Esophagus muscularis mucosa (tissue), 4 donors: Measurements from ENCODE around the gene IGSF23. TPM values are rescaled to one million over a fixed set of nuclear protein-coding genes. Genes with fewer than 3 reads are reported as not detected.
"Not testable (repeated sequence)": the region's sequence is repeated elsewhere in the genome, so short reads cannot be mapped to it uniquely, and the experiment has no call there.

ENCODE experiments used
- DNase-seq: peaks from one replicate; pipeline ENCODE4 v3.0.0-alpha.2; 2017; ENCODE audit errors: extremely low spot score
- H3K27ac ChIP-seq, 4 donors: fragments of 200-600 bp; sonication (generic); replicated peaks in 1 of 4; 1 replicate in 3 of 4; 2 replicates in 1 of 4; pipeline ENCODE4 v1.5.1; 2016 to 2019; ENCODE audit warnings: mild to moderate bottlenecking in 1 of 4
- H3K27me3 ChIP-seq, 4 donors: fragments of 200-600 bp; sonication (generic); one replicate each; pipeline versions ENCODE4 v1.5.1 to v1.6.0; 2016 to 2019
- H3K36me3 ChIP-seq, 4 donors: fragments of 200-600 bp; sonication (generic); one replicate each; pipeline ENCODE4 v1.5.1; 2016 to 2019
- H3K4me1 ChIP-seq, 4 donors: fragments of 200-600 bp; sonication (generic); one replicate each; pipeline ENCODE4 v1.5.1; 2016 to 2019
- H3K4me3 ChIP-seq, 4 donors: fragments of 200-600 bp; sonication (generic); 1 replicate in 2 of 4; 2 replicates in 2 of 4; pipeline ENCODE4 v1.5.1; 2016 to 2019; ENCODE audit warnings: mild to moderate bottlenecking in 4 of 4, moderate library complexity in 1 of 4
- H3K9me3 ChIP-seq, 4 donors: fragments of 200-600 bp; sonication (generic); 1 replicate in 3 of 4; 2 replicates in 1 of 4; pipeline ENCODE4 v1.5.1; 2016 to 2019
- EP300 ChIP-seq: sonication (generic); formaldehyde crosslinking; IDR thresholded peaks from one replicate; pipeline ENCODE4 v1.6.1; 2017; ENCODE audit warnings: antibody characterized with exemption
- POLR2A ChIP-seq: fragments of 450-650 bp; IDR thresholded peaks from one replicate; pipeline ENCODE4 v1.6.1; 2017; ENCODE audit warnings: antibody characterized with exemption, moderate library complexity, mild to moderate bottlenecking, low read depth
- POLR2AphosphoS5 ChIP-seq, 2 donors: sonication (generic); formaldehyde crosslinking; IDR thresholded peaks; one replicate each; pipeline ENCODE4 v1.6.1; 2017; ENCODE audit warnings: antibody characterized with exemption in 2 of 2
- WGBS: methylation state at CpG from one replicate; pipeline ENCODE4 v1.1.5; 2018; 5-methylcytosine and 5-hydroxymethylcytosine counted together
- intact Hi-C: fragments of 100-400 bp; cut with DNase I; formaldehyde crosslinking; loops from one replicate; pipeline ENCODE4 v1.15.1; 2023
- total RNA-seq, 4 donors: library from RNA; depleted of rRNA; stranded (reverse); fragments of >200 nt; gene quantifications; one replicate each; pipeline versions ENCODE4 v1.1.0 to v1.2.1, GENCODE V29; 2016
- TF ChIP-seq, protein P1 (sequence below), 3 experiments: fragments of 200-600 bp in 2 of 3; fragments of 450-650 bp in 1 of 3; sonication (generic) in 2 of 3; IDR thresholded peaks; one replicate each; pipeline ENCODE4 v1.5.1; 2017 to 2019; ENCODE audit warnings: antibody characterized with exemption in 3 of 3, mild to moderate bottlenecking in 2 of 3, moderate library complexity in 1 of 3

IGSF23 gene
- total RNA-seq, 4 donors from 2014 or later = not detected

DNA sequence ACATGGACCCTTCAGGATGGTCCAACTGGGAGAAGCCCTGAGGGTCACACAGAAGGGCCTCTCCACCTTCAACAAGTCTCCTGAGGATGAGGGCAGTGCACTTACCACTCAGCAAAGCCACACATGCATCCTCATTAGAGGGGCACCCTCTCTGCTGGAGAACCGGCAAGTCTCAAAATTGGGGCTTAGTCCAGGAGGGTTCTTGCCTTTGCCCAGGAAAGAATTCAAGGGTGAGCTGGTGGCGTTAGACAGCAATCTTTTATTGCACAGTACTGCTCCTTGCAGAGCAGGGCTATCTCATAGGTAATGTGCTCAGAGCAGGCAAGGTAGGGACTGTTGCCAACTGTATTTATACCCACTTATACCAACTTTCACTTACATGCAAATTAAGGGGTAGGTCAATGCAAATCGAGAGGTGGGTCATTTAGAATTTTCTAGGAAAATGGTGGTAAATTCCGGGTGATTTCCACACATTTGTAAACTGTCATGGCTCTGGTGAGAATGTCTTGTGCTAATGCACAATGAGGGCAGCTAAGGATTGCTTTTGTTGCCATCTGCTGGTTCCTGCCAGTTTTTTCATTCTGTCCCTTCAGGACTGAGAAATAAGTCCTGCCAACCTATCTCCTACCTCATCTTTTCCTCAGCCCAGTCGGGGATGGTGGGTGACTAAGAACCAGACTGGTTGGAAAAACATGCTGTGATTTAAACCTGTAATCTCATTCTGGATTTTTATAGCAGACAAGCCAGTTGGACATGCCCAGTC is 27.8 kb upstream of the IGSF23 start:
- no peaks in the 10 kb centered on the region for H3K9me3 ChIP-seq
- intact Hi-C loops = loop anchor here (5.0 kb wide), 1 partner anchor 72 kb away; no protein-coding TSS in a partner anchor
- TF ChIP-seq POLR2A (no peak), EP300 (no peak), POLR2AphosphoS5 (IDR thresholded peaks at IDR 0.05) (no peak)
- TF ChIP-seq, protein P1, sequence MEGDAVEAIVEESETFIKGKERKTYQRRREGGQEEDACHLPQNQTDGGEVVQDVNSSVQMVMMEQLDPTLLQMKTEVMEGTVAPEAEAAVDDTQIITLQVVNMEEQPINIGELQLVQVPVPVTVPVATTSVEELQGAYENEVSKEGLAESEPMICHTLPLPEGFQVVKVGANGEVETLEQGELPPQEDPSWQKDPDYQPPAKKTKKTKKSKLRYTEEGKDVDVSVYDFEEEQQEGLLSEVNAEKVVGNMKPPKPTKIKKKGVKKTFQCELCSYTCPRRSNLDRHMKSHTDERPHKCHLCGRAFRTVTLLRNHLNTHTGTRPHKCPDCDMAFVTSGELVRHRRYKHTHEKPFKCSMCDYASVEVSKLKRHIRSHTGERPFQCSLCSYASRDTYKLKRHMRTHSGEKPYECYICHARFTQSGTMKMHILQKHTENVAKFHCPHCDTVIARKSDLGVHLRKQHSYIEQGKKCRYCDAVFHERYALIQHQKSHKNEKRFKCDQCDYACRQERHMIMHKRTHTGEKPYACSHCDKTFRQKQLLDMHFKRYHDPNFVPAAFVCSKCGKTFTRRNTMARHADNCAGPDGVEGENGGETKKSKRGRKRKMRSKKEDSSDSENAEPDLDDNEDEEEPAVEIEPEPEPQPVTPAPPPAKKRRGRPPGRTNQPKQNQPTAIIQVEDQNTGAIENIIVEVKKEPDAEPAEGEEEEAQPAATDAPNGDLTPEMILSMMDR (IDR thresholded peaks at IDR 0.05) = no peak
- peaks cover 0 to 6% (median 1%) of the 10 kb centered on the region in 4 donors for H3K4me1 ChIP-seq
- peaks cover 0 to 28% (median 0%) of the 10 kb centered on the region in 4 donors for H3K27me3 ChIP-seq
- no peak overlapping the region for H3K27ac ChIP-seq
- no peaks in the 10 kb centered on the region for H3K36me3 ChIP-seq
- DNase-seq = no peak
- WGBS = 96% methylated on average over 5 of the region's 5 CpGs
- H3K4me3 ChIP-seq = no peak overlapping the region

DNA sequence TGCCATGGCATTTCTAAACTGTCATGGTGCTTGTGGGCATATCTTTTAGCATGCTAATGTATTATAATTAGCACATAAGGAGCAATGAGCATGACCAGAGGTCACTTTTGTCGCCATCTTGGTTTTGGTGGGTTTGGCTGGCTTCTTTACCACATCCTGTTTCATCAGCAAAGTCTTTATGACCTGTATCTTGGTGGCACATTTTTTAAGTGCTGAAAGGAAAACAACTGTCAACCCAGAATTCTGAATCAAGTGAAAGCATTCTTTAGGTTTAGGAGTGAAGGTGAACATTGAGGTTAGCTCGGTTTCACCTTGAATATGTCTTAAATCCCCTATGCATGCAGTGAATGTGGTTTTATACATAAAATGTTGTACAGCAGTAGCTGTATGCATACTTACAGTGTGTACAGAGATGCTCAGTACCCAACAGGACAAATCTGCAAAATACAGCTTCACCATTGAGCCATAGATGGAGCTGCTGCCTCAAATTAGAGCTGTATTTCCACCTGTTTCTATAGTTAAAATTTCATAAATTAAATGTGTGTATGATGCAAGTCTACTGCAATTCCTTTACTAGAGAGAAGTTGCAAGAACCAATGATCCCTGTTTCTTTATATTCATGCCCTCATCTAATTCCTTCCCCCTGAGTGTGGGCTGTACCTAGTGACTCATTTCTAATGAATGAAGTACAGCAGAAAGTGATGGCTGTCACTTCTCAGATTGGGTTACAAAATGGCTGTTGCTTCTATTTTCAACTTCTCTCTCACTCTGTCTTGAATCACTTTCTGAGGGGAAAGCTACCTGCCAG is 25.2 kb upstream of the IGSF23 start:
- Histone ChIP-seq H3K36me3 (no peaks in the 10 kb centered on the region), H3K27me3 (peaks cover 0 to 15% (median 0%) of the 10 kb centered on the region in 4 donors), H3K9me3 (no peaks in the 10 kb centered on the region), H3K4me3 (no peak overlapping the region), H3K4me1 (peaks cover 0 to 7% (median 3%) of the 10 kb centered on the region in 4 donors), H3K27ac (no peak overlapping the region)
- WGBS = 75% methylated on average over 2 of the region's 2 CpGs
- TF ChIP-seq EP300 (no peak), POLR2AphosphoS5 (IDR thresholded peaks at IDR 0.05) (no peak)
- TF ChIP-seq, protein P1 (IDR thresholded peaks at IDR 0.05) = peak in 1 of 3 experiments; percentile 17
- intact Hi-C loops = loop anchor here (5.0 kb wide), 1 partner anchor 69 kb away; no protein-coding TSS in a partner anchor
- DNase-seq = no peak

DNA sequence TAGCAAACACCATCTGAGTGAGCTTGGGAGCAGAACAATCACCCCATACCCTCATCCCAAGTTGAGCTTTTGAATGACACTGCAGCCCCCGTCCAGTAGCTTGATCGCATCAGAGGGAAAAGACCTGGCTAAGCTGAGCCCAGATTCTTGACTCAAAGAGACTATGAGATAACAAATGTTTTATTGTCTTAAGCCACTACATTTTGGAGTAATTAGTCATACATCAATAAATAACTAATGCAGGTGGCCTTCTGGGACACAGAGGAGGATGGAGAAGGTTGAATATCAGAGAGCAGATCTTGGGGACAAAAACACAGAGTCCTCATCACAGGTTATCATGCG is 24.6 kb upstream of the IGSF23 start:
- no peaks in the 10 kb centered on the region for H3K36me3 ChIP-seq
- no peak for DNase-seq
- H3K4me3 ChIP-seq = no peak overlapping the region
- 78% methylated on average over 3 of the region's 3 CpGs for WGBS
- H3K27ac ChIP-seq = no peak overlapping the region
- intact Hi-C loops = loop anchor here (5.0 kb wide), 1 partner anchor 69 kb away; no protein-coding TSS in a partner anchor
- TF ChIP-seq POLR2AphosphoS5 (IDR thresholded peaks at IDR 0.05) (no peak), POLR2A (no peak), EP300 (no peak)
- TF ChIP-seq, protein P1 (IDR thresholded peaks at IDR 0.05) = no peak
- peaks cover 0 to 10% (median 0%) of the 10 kb centered on the region in 4 donors for H3K27me3 ChIP-seq
- H3K9me3 ChIP-seq = no peaks in the 10 kb centered on the region
- peaks cover 0 to 7% (median 3%) of the 10 kb centered on the region in 4 donors for H3K4me1 ChIP-seq

DNA sequence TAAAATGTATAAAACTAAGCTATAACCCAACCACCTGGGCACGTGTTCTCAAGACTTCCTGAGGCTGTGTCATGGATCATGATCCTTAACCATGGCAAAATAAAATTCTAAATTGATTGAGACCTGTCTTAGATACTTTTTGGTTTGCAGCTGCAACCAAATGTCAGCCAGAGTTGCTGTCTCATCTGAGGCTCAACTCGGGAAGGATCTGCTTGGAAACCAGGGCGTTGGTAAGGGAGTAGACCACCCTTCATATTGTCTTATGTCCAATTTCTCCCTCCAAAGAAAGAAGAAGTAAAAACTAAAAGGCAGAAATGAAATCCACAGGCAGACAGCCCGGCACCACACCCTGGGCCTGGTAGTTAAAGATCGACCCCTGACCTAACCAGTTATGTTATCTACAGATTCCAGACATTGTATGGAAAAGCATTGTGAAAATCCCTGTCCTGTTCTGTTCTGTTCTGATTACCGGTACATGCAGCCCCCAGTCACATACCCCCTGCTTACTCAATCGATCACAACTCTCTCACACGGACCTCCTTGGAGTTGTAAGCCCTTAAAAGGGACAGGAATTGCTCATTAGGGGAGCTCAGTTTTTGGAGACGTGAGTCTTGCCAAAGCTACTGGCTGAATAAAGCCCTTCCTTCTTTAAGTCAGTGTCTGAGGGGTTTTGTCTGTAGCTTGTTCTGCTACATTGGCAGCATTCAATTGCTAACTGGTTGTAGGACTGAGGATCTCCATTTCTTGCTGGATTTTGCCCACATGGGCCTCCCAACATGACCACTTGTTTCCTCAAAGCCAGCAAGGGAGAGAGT is 22.9 kb upstream of the IGSF23 start:
- H3K27me3 ChIP-seq = peaks cover 0 to 8% (median 0%) of the 10 kb centered on the region in 4 donors
- H3K4me1 ChIP-seq = peaks cover 0 to 7% (median 3%) of the 10 kb centered on the region in 4 donors
- H3K27ac ChIP-seq = no peak overlapping the region
- no peaks in the 10 kb centered on the region for H3K9me3 ChIP-seq
- no peak overlapping the region for H3K4me3 ChIP-seq
- no peak for DNase-seq
- intact Hi-C loops = no loop called here
- TF ChIP-seq POLR2A = no peak
- TF ChIP-seq POLR2AphosphoS5 (IDR thresholded peaks at IDR 0.05) = no peak
- no peak for TF ChIP-seq EP300
- TF ChIP-seq, protein P1 (IDR thresholded peaks at IDR 0.05) = no peak
- 65% methylated on average over 9 of the region's 9 CpGs for WGBS
- no peaks in the 10 kb centered on the region for H3K36me3 ChIP-seq

DNA sequence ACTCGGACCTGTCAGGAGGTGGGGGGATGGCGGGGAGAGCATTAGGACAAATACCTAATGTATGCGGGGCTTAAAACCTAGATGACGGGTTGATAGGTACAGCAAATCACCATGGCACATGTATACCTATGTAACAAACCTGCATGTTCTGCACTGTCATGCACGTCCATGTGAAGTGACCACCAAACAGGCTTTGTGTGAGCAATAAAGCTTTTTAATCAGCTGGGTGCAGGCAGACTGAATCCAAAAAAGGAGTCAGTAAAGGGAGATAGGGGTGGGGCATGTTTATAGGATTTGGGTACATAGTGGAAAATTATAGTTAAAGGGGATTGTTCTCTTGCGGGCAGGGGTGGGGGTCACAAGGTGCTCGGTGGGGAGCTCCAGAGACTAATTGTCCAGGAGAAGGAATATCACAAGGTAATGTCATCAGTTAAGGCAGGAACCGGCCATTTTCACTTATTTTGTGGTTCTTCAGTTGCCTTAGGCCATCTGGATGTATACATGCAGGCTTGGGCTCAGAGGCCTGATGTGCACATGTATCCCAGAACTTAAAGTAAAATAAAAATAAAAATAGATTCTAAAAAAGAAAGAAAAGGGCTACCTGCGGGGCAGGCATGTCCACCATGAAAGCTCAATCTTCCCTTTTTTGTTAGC is 21.9 kb upstream of the IGSF23 start:
- DNase-seq, H3K36me3 ChIP-seq, H3K27ac ChIP-seq, H3K4me3 ChIP-seq, H3K9me3 ChIP-seq, H3K4me1 ChIP-seq, intact Hi-C loops: not testable (repeated sequence)
- WGBS = 86% methylated on average over 9 of the region's 9 CpGs
- peaks cover 0 to 19% (median 0%) of the 10 kb centered on the region in 4 donors for H3K27me3 ChIP-seq
